WI38 (cell line): ENCODE measurements around the gene CCDC77.

Source experiments
- H3K4me3 ChIP-seq: 2 replicates; pipeline ENCODE4 v1.5.1; 2011; ENCODE audit warnings: low read depth, mild to moderate bottlenecking, control low read depth, low read length
- TF ChIP-seq, protein P1 (sequence below): IDR thresholded peaks from 2 replicates; pipeline ENCODE4 v1.5.1; 2012; ENCODE audit warnings: low read depth, mild to moderate bottlenecking, control low read depth, low read length

Gene CCDC77

DNA sequence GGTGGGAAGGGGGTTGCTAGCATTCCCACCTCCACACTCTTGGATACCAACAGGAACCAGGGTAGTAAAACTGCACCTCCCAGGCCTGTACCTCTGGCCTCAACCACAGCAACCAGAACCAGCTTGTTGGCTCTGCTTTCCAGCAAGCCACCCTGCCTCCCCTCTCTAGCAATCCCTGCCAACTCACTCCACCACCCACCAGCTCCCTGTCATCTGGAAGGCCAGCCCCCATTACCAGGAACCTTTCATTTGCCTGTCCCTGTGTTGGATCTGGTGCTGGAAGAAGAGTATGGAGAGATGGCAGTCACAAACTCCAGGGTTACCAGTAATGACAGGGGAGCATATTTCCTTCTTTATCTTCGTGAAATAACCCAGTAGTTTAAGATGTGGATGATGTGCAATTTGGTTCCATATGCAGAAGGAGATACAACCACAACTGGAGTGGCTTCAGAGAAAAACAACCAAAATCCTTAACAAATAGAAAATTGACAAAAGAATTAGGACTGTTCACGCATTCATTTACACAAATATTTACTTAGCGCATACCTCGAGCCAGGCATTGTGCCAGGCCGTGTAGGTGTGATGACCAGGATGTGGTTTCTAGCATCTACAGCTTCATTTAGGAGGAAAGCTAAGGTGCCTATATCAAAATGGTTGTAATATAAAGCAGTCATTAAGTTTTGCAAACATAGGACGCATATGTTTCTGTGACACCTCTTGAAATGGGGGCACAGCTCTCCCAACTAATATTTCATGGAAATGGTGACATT, 61.7 kb downstream of the CCDC77 start:
- no peak overlapping the region for H3K4me3 ChIP-seq
- TF ChIP-seq, protein P1, sequence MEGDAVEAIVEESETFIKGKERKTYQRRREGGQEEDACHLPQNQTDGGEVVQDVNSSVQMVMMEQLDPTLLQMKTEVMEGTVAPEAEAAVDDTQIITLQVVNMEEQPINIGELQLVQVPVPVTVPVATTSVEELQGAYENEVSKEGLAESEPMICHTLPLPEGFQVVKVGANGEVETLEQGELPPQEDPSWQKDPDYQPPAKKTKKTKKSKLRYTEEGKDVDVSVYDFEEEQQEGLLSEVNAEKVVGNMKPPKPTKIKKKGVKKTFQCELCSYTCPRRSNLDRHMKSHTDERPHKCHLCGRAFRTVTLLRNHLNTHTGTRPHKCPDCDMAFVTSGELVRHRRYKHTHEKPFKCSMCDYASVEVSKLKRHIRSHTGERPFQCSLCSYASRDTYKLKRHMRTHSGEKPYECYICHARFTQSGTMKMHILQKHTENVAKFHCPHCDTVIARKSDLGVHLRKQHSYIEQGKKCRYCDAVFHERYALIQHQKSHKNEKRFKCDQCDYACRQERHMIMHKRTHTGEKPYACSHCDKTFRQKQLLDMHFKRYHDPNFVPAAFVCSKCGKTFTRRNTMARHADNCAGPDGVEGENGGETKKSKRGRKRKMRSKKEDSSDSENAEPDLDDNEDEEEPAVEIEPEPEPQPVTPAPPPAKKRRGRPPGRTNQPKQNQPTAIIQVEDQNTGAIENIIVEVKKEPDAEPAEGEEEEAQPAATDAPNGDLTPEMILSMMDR: no peak

DNA sequence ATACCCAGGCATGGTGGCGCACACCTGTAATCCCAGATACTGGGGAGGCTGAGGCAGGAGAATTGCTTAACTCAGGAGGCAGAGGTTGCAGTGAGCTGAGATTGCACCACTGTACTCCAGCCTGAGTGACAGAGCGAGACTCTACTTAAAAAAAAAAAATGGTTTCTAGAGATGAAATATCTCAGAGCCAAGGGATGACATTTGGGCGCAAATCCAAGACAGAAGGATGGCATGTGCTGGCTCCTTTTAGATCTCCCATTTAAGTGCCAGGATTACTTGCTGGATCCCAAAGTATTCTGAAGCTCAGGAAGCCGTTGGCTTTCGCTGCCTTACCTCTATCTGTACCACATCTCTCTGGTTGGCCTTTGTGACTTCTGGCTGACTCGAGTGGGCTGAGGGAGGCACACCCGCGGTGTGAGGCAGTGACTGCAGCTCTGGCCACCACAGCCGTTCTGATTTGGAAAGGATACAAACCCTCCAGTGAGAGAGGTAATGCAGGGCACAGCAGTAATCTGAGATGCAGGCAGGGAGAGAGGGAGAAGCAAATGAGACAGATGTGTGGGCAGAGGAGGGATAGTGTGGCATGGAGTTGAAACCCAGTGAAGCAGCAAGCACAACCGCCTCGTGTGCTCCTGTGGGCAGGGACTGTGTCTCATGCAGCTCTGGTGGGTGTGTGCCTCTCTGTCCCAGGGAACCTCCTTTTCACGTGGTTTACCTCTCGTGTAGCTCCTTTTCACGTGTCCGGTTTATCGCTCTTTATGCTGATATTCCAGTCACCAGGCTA, 63.2 kb downstream of the CCDC77 start:
- no peak overlapping the region for H3K4me3 ChIP-seq
- TF ChIP-seq, protein P1: no peak

DNA sequence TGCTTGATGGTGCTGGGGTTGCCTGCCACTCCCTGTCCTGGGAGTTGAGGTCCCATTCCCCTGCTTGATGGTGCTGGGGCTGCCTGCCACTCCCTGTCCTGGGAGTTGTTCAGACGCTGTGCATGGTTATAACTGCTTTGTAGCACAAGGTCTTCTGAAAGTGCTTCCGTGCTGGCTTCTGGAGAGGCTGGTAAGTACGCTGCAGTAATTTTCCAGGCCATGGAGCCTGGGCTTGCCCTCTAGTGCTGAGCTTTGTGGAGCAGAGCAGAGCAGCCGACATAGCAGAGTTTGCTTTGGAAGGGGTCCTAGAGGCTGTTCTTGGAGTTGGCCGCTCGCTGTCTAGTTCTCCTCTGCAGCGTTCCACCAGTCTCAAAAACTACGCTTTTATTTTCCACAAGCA, 64.6 kb downstream of the CCDC77 start:
- TF ChIP-seq, protein P1: no peak
- H3K4me3 ChIP-seq: no peak overlapping the region

DNA sequence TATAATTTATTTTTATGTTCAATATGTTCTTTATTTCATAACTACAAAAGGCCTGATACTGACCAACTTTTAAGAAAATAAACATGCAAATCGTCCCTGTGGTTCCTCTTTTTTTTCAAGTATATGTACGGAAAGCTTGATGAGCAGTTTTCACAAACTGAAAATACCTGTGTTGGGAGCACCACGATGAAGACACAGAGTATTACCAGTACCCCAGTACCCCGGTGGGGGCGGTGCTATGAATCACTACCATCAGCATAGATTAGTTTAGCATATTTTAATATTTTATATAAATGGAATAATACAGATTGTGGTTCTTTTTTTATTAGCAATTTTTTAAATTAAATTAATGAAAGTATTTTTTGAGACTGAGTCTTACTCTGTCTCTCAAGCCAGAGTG, 65.3 kb downstream of the CCDC77 start:
- no peak overlapping the region for H3K4me3 ChIP-seq
- TF ChIP-seq, protein P1: no peak

DNA sequence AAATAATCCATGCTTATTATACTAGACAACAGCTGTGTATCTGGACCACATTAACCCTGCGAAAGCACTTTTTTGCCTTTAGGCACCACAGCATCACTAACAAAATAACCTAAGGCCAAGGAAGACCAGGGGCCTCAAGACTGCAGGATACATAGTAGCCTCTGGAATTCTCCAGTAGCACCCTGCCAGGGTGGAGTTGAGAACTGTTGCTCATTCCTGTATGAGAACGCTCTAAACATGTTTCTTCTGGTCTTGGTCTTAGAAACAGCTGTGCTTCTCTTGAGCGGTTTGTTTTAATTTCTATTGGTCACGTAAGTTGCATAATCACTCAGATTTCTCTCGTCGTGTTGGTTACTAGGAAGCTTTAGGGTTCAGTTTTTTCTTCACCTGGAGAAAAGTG, 66.1 kb downstream of the CCDC77 start:
- TF ChIP-seq, protein P1: no peak
- H3K4me3 ChIP-seq: no peak overlapping the region

- TF ChIP-seq, protein P1: no peak
- no peak overlapping the region for H3K4me3 ChIP-seq
Observed at GRCh38 chr12:468671-469389, 67.4 kb downstream of the CCDC77 start.

DNA sequence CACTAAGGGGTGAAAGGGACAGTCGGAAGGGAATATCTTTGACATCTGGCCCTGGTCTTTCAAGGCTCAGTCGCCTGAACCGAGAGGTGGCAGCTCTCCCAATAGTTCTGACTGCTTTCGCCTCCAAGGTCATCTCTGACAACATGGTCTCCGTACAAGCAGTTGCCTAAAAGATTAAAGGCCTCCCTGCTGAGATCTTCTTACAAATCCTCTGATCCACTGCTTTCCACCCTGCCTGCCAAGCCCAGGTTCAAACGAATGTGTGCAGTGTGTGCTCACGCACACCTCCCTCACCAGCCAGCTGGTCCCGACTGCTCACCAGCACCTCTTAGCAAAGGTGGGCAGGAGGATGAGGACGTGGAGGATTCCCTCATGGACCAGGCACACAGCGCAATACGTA, 68.7 kb downstream of the CCDC77 start:
- TF ChIP-seq, protein P1: no peak
- H3K4me3 ChIP-seq: no peak overlapping the region
